Measurements from ENCODE around the gene PEX7. TPM values are rescaled to one million over a fixed set of nuclear protein-coding genes. Genes with fewer than 3 reads are reported as not detected.

PEX7 gene
- total RNA-seq, 4 donors from 2014 or later, result 5.0 to 10.7 (median 8.8) TPM

GRCh38 chr6:136960781-136961180 lies 138.4 kb downstream of the PEX7 start:
- Histone ChIP-seq H3K4me3 (no peak overlapping the region), H3K27ac (no peak overlapping the region), H3K9me3 (no peaks in the 10 kb centered on the region), H3K4me1 (no peaks in the 10 kb centered on the region), H3K36me3 (no peaks in the 10 kb centered on the region), H3K27me3 (no peaks in the 10 kb centered on the region)
- DNase-seq (ENCODE audit: low spot score in 2 of 2), result no peak
- TF ChIP-seq CTCF (IDR thresholded peaks at IDR 0.05) (no peak), EP300 (IDR thresholded peaks at IDR 0.05) (no peak), POLR2A (IDR thresholded peaks at IDR 0.05) (no peak)
- 79 to 96% methylated on average over 3 of the region's 3 CpGs for WGBS, 2 donors

- TF ChIP-seq EP300 (IDR thresholded peaks at IDR 0.05) (no peak), POLR2A (IDR thresholded peaks at IDR 0.05) (no peak), CTCF (IDR thresholded peaks at IDR 0.05) (no peak)
- H3K27me3 ChIP-seq, result no peaks in the 10 kb centered on the region
- H3K27ac ChIP-seq, result no peak overlapping the region
- WGBS, 2 donors, result 65 to 68% methylated on average over 5 of the region's 5 CpGs
- no peak overlapping the region for H3K4me3 ChIP-seq
- H3K4me1 ChIP-seq, result no peaks in the 10 kb centered on the region
- H3K9me3 ChIP-seq, result no peaks in the 10 kb centered on the region
- H3K36me3 ChIP-seq, result no peaks in the 10 kb centered on the region
- DNase-seq (ENCODE audit: low spot score in 2 of 2), result no peak
Observed at GRCh38 chr6:136961848-136962247, 139.5 kb downstream of the PEX7 start.

- WGBS, 2 donors, result 42 to 51% methylated on average over 4 of the region's 4 CpGs
- no peak for TF ChIP-seq EP300 (IDR thresholded peaks at IDR 0.05)
- TF ChIP-seq POLR2A (IDR thresholded peaks at IDR 0.05), result no peak
- no peak for TF ChIP-seq CTCF (IDR thresholded peaks at IDR 0.05)
- Histone ChIP-seq H3K27ac (no peak overlapping the region), H3K9me3 (no peaks in the 10 kb centered on the region), H3K4me3 (no peak overlapping the region), H3K27me3 (no peaks in the 10 kb centered on the region), H3K4me1 (no peaks in the 10 kb centered on the region), H3K36me3 (no peaks in the 10 kb centered on the region)
- DNase-seq (ENCODE audit: low spot score in 2 of 2), result no peak
Observed at GRCh38 chr6:136962661-136963060, 140.3 kb downstream of the PEX7 start.

- H3K36me3 ChIP-seq, result no peaks in the 10 kb centered on the region
- no peak for TF ChIP-seq POLR2A (IDR thresholded peaks at IDR 0.05)
- TF ChIP-seq CTCF (IDR thresholded peaks at IDR 0.05), result no peak
- no peak for TF ChIP-seq EP300 (IDR thresholded peaks at IDR 0.05)
Observed at GRCh38 chr6:136963259-136963658, 140.9 kb downstream of the PEX7 start.

More at GRCh38 chr6:136963259-136963658, 140.9 kb downstream of the PEX7 start:
- no peak for DNase-seq (ENCODE audit: low spot score in 2 of 2)
- Histone ChIP-seq H3K27me3 (no peaks in the 10 kb centered on the region), H3K27ac (no peak overlapping the region), H3K4me3 (no peak overlapping the region), H3K9me3 (no peaks in the 10 kb centered on the region), H3K4me1 (peaks cover 0 to 2% (median 0%) of the 10 kb centered on the region in 4 donors)
- WGBS, 2 donors, result 57 to 67% methylated on average over 2 of the region's 2 CpGs

Small RNA genes lying within 50 kb of the gene (small RNA-seq; reads per million reads assigned to genes)
- gene RF00019 (not detected), gene RF00443 (not detected)

Other genes starting within 250 kb of the PEX7 start
- 10 to 100 TPM; 26.9 to 64.5 (median 34.0) TPM for gene MAP3K5, start 30.1 kb upstream of the PEX7 start, total RNA-seq
- not detected for gene SLC35D3, start 99.7 kb downstream of the PEX7 start, total RNA-seq
- gene IL20RA, start 222.4 kb downstream of the PEX7 start, total RNA-seq, result 1 to 10 TPM in 3 of 4 donors, under 1 TPM in 1; 0.60 to 6.3 (median 2.8) TPM

Data from tibial nerve (tissue), 4 donors.